Measurements from ENCODE around the gene GAA. TPM values are rescaled to one million over a fixed set of nuclear protein-coding genes. Genes with fewer than 3 reads are reported as not detected.

The GAA gene
- total RNA-seq, 3 donors from 2014 or later (not counting 1 experiment from before 2014, with no cell fraction given), result 28.5 to 35.8 (median 32.9) TPM

- Histone ChIP-seq H3K27ac (ENCODE audit: low read length) (no peak overlapping the region), H3K36me3 (ENCODE audit: control insufficient read depth, insufficient read depth, low read length) (no peaks in the 10 kb centered on the region), H3K4me1 (ENCODE audit: control insufficient read depth, insufficient read depth, low read length) (no peaks in the 10 kb centered on the region), H3K27me3 (ENCODE audit: control insufficient read depth, insufficient read depth, low read length) (no peaks in the 10 kb centered on the region), H3K9me3 (ENCODE audit: control insufficient read depth, insufficient read depth, low read length) (no peaks in the 10 kb centered on the region), H3K4me3 (ENCODE audit: low read length) (no peak overlapping the region)
- Mint-ChIP-seq H3K4me3 (no peak overlapping the region), H3K9me3 (no peaks in the 10 kb centered on the region), H3K36me3 (no peaks in the 10 kb centered on the region), H3K27ac (no peak overlapping the region), H3K4me1 (no peaks in the 10 kb centered on the region), H3K27me3 (ENCODE audit: low read depth in 2 of 2) (peaks cover 4 to 27% of the 10 kb centered on the region in 2 donors)
- 92% methylated on average over 3 of the region's 3 CpGs for WGBS (ENCODE audit: insufficient coverage)
- DNase-seq (no peak), ATAC-seq (no peak)
- TF ChIP-seq CTCF (IDR thresholded peaks at IDR 0.05), result no peak
- intact Hi-C loops (cut with micrococcal nuclease), result no loop called here
These were observed 25.0 kb downstream of the GAA start for GRCh38 chr17:80126449-80126715.

GRCh38 chr17:80129006-80129565, 27.7 kb downstream of the GAA start:
- Histone ChIP-seq H3K4me1 (ENCODE audit: control insufficient read depth, insufficient read depth, low read length) (no peaks in the 10 kb centered on the region), H3K9me3 (ENCODE audit: control insufficient read depth, insufficient read depth, low read length) (no peaks in the 10 kb centered on the region), H3K27ac (ENCODE audit: low read length) (no peak overlapping the region), H3K36me3 (ENCODE audit: control insufficient read depth, insufficient read depth, low read length) (peaks cover 12% of the 10 kb centered on the region), H3K4me3 (ENCODE audit: low read length) (no peak overlapping the region), H3K27me3 (ENCODE audit: control insufficient read depth, insufficient read depth, low read length) (no peaks in the 10 kb centered on the region)
- no peak for TF ChIP-seq CTCF (IDR thresholded peaks at IDR 0.05)
- Mint-ChIP-seq H3K27ac (no peak overlapping the region), H3K4me3 (no peak overlapping the region), H3K36me3 (no peaks in the 10 kb centered on the region), H3K4me1 (no peaks in the 10 kb centered on the region), H3K9me3 (no peaks in the 10 kb centered on the region), H3K27me3 (ENCODE audit: low read depth in 2 of 2) (peaks cover 4 to 27% of the 10 kb centered on the region in 2 donors)
- ATAC-seq (no peak), DNase-seq (no peak)
- intact Hi-C loops (cut with micrococcal nuclease), result no loop called here
- WGBS (ENCODE audit: insufficient coverage), result 51% methylated on average over 4 of the region's 4 CpGs

GRCh38 chr17:80130992-80131391, 29.6 kb downstream of the GAA start:
- Histone ChIP-seq H3K9me3 (ENCODE audit: control insufficient read depth, insufficient read depth, low read length) (no peaks in the 10 kb centered on the region), H3K4me1 (ENCODE audit: control insufficient read depth, insufficient read depth, low read length) (no peaks in the 10 kb centered on the region), H3K36me3 (ENCODE audit: control insufficient read depth, insufficient read depth, low read length) (peaks cover 27% of the 10 kb centered on the region), H3K27me3 (ENCODE audit: control insufficient read depth, insufficient read depth, low read length) (no peaks in the 10 kb centered on the region), H3K4me3 (ENCODE audit: low read length) (no peak overlapping the region), H3K27ac (ENCODE audit: low read length) (no peak overlapping the region)
- no peaks in the 10 kb centered on the region for H3K9me3 Mint-ChIP-seq
- intact Hi-C loops (cut with micrococcal nuclease), result no loop called here
- no peak for DNase-seq
- H3K27ac Mint-ChIP-seq, result no peak overlapping the region
- H3K4me3 Mint-ChIP-seq, result no peak overlapping the region
- H3K27me3 Mint-ChIP-seq (ENCODE audit: low read depth in 2 of 2), result peaks cover 4 to 27% of the 10 kb centered on the region in 2 donors
- ATAC-seq, result no peak
- WGBS (ENCODE audit: insufficient coverage), result 95% methylated on average over 2 of the region's 3 CpGs
- no peaks in the 10 kb centered on the region for H3K4me1 Mint-ChIP-seq
- no peaks in the 10 kb centered on the region for H3K36me3 Mint-ChIP-seq
- TF ChIP-seq CTCF (IDR thresholded peaks at IDR 0.05), result no peak

- ATAC-seq (peak in 1 of 3 donors; percentile 19), DNase-seq (no peak)
- H3K4me1 Mint-ChIP-seq, result no peaks in the 10 kb centered on the region
- H3K4me3 ChIP-seq (ENCODE audit: low read length), result no peak overlapping the region
- intact Hi-C loops (cut with micrococcal nuclease), result no loop called here
- H3K9me3 ChIP-seq (ENCODE audit: control insufficient read depth, insufficient read depth, low read length), result no peaks in the 10 kb centered on the region
- peak overlapping the region in 1 of 2 donors; percentile 46 for H3K27ac Mint-ChIP-seq
- TF ChIP-seq CTCF (IDR thresholded peaks at IDR 0.05), result no peak
- H3K27me3 Mint-ChIP-seq (ENCODE audit: low read depth in 2 of 2), result peaks cover 4 to 14% of the 10 kb centered on the region in 2 donors
- H3K4me1 ChIP-seq (ENCODE audit: control insufficient read depth, insufficient read depth, low read length), result no peaks in the 10 kb centered on the region
- H3K4me3 Mint-ChIP-seq, result no peak overlapping the region
- no peaks in the 10 kb centered on the region for H3K9me3 Mint-ChIP-seq
- H3K36me3 ChIP-seq (ENCODE audit: control insufficient read depth, insufficient read depth, low read length), result peaks cover 48% of the 10 kb centered on the region
- no peaks in the 10 kb centered on the region for H3K27me3 ChIP-seq (ENCODE audit: control insufficient read depth, insufficient read depth, low read length)
- H3K27ac ChIP-seq (ENCODE audit: low read length), result no peak overlapping the region
- H3K36me3 Mint-ChIP-seq, result peaks cover 13% of the 10 kb centered on the region
- 95% methylated on average over 5 of the region's 5 CpGs for WGBS (ENCODE audit: insufficient coverage)
These were observed 31.7 kb downstream of the GAA start for GRCh38 chr17:80132906-80133625.

Data from natural killer cell (primary cell).